Fibroblast of lung (primary cell): ENCODE measurements around the gene IPP. TPM values are rescaled to one million over a fixed set of nuclear protein-coding genes. Genes with fewer than 3 reads are reported as not detected.
"Not testable (repeated sequence)": the region's sequence is repeated elsewhere in the genome, so short reads cannot be mapped to it uniquely, and the experiment has no call there.

Experiments
- DNase-seq, 2 donors: peaks; one replicate each; pipeline versions ENCODE4 v3.0.0 to v3.0.0-alpha.2; 2010; ENCODE audit warnings: low read depth in 2 of 2
- H2AFZ ChIP-seq: 2 replicates; pipeline ENCODE4 v1.5.1; 2012; ENCODE audit warnings: low read length, control low read depth, inconsistent platforms
- H3K27ac ChIP-seq: 2 replicates; pipeline ENCODE4 v1.5.1; 2011; ENCODE audit warnings: low read length, control low read depth; ENCODE audit not compliant: insufficient read depth
- H3K27me3 ChIP-seq: 2 replicates; pipeline ENCODE4 v1.5.1; 2011; ENCODE audit warnings: mild to moderate bottlenecking, low read length; ENCODE audit not compliant: control insufficient read depth, insufficient read depth
- H3K36me3 ChIP-seq: 2 replicates; pipeline ENCODE4 v1.5.1; 2011; ENCODE audit warnings: low read length; ENCODE audit not compliant: control insufficient read depth, insufficient read depth
- H3K4me1 ChIP-seq: 2 replicates; pipeline ENCODE4 v1.5.1; 2011; ENCODE audit warnings: low read length; ENCODE audit not compliant: control insufficient read depth, insufficient read depth; ENCODE audit errors: extremely low read depth
- H3K4me2 ChIP-seq: 2 replicates; pipeline ENCODE4 v1.5.1; 2011; ENCODE audit warnings: low read length, control low read depth; ENCODE audit not compliant: insufficient read depth; ENCODE audit errors: extremely low read depth
- H3K4me3 ChIP-seq, 4 experiments: fragments of 200-600 bp in 1 of 4; sonication (generic) in 1 of 4; replicated peaks in 1 of 4; 2 replicates each; pipeline ENCODE4 v1.5.1; 2011 to 2016; ENCODE audit warnings: low read length in 4 of 4, low read depth in 3 of 4, mild to moderate bottlenecking in 3 of 4, control low read depth in 2 of 4, inconsistent platforms in 1 of 4, mixed read lengths in 1 of 4; ENCODE audit not compliant: insufficient read depth in 1 of 4; ENCODE audit errors: control extremely low read depth in 1 of 4
- H3K79me2 ChIP-seq: 2 replicates; pipeline ENCODE4 v1.5.1; 2012; ENCODE audit warnings: mild to moderate bottlenecking, low read length, inconsistent platforms; ENCODE audit not compliant: control insufficient read depth, insufficient read depth
- H3K9ac ChIP-seq: 2 replicates; pipeline ENCODE4 v1.5.1; 2011; ENCODE audit warnings: mild to moderate bottlenecking, low read length, control low read depth; ENCODE audit not compliant: insufficient read depth
- H3K9me3 ChIP-seq: 2 replicates; pipeline ENCODE4 v1.5.1; 2012; ENCODE audit warnings: low read depth, low read length; ENCODE audit not compliant: control insufficient read depth, insufficient read depth
- H4K20me1 ChIP-seq: 2 replicates; pipeline ENCODE4 v1.5.1; 2011; ENCODE audit warnings: low read length; ENCODE audit not compliant: control insufficient read depth, insufficient read depth; ENCODE audit errors: extremely low read depth
- EZH2 ChIP-seq: IDR thresholded peaks from 2 replicates; pipeline ENCODE4 v1.5.1; 2012; ENCODE audit warnings: low read length, control low read depth, mild to moderate bottlenecking; ENCODE audit errors: missing control alignments
- polyA plus RNA-seq, 2 donors: library from polyadenylated mRNA; depleted of rRNA in 1 of 2; stranded (reverse) in 1 of 2; unstranded in 1 of 2; fragments of >200 nt; gene quantifications; 2 replicates each; pipeline ENCODE4 v1.2.1, GENCODE V29; 2011 to 2012; ENCODE audit warnings: missing spikeins in 1 of 2
- total RNA-seq: library from RNA; depleted of rRNA; stranded (reverse); fragments of >200 nt; gene quantifications from 2 replicates; pipeline ENCODE4 v1.2.1, GENCODE V29; 2014
- TF ChIP-seq, protein P1 (sequence below), 2 donors: IDR thresholded peaks in 1 of 2; conservative IDR thresholded peaks in 1 of 2; 1 replicate in 1 of 2; 2 replicates in 1 of 2; pipeline ENCODE4 v1.5.1; 2011 to 2012; ENCODE audit warnings: low read length in 2 of 2, control low read depth in 1 of 2, inconsistent platforms in 1 of 2, low read depth in 1 of 2, mild to moderate bottlenecking in 1 of 2

Gene IPP
- total and polyA plus RNA-seq, 2 donors (not counting 1 experiment from before 2014, with no cell fraction given), result 11.0 to 15.2 TPM

DNA sequence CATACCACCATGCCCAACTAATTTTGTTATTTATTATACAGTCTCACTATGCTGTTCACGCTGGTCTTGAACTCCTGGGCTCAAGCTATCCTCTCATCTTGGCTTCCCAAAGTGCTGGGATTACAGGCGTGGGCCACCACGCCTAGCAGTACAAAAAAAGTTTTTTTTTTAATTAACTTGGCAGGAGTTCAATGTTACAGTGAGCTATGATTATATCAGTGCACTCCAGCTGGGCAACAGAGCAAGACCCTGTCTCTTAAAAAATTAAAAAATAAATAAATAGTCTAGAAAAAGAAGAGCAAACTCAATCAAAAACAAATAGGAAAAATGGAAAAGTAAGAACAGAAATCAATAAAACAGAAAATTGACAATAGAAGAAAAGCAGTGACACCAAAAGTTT, 36.7 kb downstream of the IPP start:
- Histone ChIP-seq H3K9me3 (no peaks in the 10 kb centered on the region), H4K20me1 (no peaks in the 10 kb centered on the region), H3K4me2 (no peak overlapping the region), H3K4me3 (no peak overlapping the region), H3K27me3 (no peaks in the 10 kb centered on the region), H3K27ac (no peak overlapping the region), H3K9ac (no peak overlapping the region), H3K4me1 (no peaks in the 10 kb centered on the region), H2AFZ (no peak overlapping the region), H3K36me3 (peaks cover 2% of the 10 kb centered on the region), H3K79me2 (no peaks in the 10 kb centered on the region)
- no peak for TF ChIP-seq EZH2
- TF ChIP-seq, protein P1, sequence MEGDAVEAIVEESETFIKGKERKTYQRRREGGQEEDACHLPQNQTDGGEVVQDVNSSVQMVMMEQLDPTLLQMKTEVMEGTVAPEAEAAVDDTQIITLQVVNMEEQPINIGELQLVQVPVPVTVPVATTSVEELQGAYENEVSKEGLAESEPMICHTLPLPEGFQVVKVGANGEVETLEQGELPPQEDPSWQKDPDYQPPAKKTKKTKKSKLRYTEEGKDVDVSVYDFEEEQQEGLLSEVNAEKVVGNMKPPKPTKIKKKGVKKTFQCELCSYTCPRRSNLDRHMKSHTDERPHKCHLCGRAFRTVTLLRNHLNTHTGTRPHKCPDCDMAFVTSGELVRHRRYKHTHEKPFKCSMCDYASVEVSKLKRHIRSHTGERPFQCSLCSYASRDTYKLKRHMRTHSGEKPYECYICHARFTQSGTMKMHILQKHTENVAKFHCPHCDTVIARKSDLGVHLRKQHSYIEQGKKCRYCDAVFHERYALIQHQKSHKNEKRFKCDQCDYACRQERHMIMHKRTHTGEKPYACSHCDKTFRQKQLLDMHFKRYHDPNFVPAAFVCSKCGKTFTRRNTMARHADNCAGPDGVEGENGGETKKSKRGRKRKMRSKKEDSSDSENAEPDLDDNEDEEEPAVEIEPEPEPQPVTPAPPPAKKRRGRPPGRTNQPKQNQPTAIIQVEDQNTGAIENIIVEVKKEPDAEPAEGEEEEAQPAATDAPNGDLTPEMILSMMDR (conservative IDR thresholded peaks at IDR 0.05 in 1 of 2, IDR thresholded peaks at IDR 0.05 in 1 of 2; ENCODE audit: low read depth in 1 of 2, low read length in 2 of 2), result no peak
- no peak for DNase-seq

- Histone ChIP-seq H3K4me1 (no peaks in the 10 kb centered on the region), H2AFZ (no peak overlapping the region), H3K4me2 (no peak overlapping the region), H3K9ac (no peak overlapping the region), H3K9me3 (no peaks in the 10 kb centered on the region), H3K79me2 (no peaks in the 10 kb centered on the region), H3K4me3 (no peak overlapping the region), H3K27ac (no peak overlapping the region), H3K27me3 (no peaks in the 10 kb centered on the region), H3K36me3 (no peaks in the 10 kb centered on the region), H4K20me1 (no peaks in the 10 kb centered on the region)
- TF ChIP-seq, protein P1 (conservative IDR thresholded peaks at IDR 0.05 in 1 of 2, IDR thresholded peaks at IDR 0.05 in 1 of 2; ENCODE audit: low read depth in 1 of 2, low read length in 2 of 2), result no peak
- no peak for TF ChIP-seq EZH2
- DNase-seq, result no peak
Observed at GRCh38 chr1:45704637-45705036, 45.8 kb downstream of the IPP start.

DNA sequence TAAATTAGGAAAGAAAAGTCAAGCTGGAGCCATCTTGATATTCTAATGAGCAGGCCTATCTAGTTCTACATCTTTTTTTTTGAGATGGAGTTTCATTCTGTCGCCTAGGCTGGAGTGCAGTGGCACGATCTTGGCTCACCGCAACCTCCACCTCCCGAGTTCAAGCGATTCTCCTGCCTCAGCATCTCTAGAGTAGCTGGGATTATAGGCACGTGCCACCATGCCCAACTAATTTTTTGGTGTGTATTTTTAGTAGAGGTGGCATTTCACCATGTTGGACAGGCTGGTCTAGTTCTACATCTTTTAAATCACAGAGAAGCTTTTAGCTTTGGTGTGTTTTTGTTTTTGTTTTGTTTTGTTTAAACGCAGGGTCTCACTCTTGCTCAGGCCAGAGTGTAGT, 55.6 kb downstream of the IPP start:
- no peak overlapping the region for H3K4me3 ChIP-seq
- no peaks in the 10 kb centered on the region for H4K20me1 ChIP-seq
- no peak overlapping the region for H2AFZ ChIP-seq
- peaks cover 12% of the 10 kb centered on the region for H3K79me2 ChIP-seq
- H3K36me3 ChIP-seq, result peaks cover 2% of the 10 kb centered on the region
- H3K27me3 ChIP-seq, result no peaks in the 10 kb centered on the region
- H3K27ac ChIP-seq, result no peak overlapping the region
- H3K9me3 ChIP-seq, result no peaks in the 10 kb centered on the region
- H3K4me1 ChIP-seq, result no peaks in the 10 kb centered on the region
- no peak overlapping the region for H3K9ac ChIP-seq
- DNase-seq, result no peak
- TF ChIP-seq, protein P1 (conservative IDR thresholded peaks at IDR 0.05 in 1 of 2, IDR thresholded peaks at IDR 0.05 in 1 of 2; ENCODE audit: low read depth in 1 of 2, low read length in 2 of 2), result no peak
- no peak for TF ChIP-seq EZH2
- H3K4me2 ChIP-seq, result no peak overlapping the region

GRCh38 chr1:45693811-45694210, 56.6 kb downstream of the IPP start:
- not testable (repeated sequence) for H3K4me3 ChIP-seq, DNase-seq, H3K27ac ChIP-seq, H3K9ac ChIP-seq, H3K36me3 ChIP-seq, H4K20me1 ChIP-seq, H3K27me3 ChIP-seq, H2AFZ ChIP-seq, H3K4me2 ChIP-seq, H3K4me1 ChIP-seq, H3K9me3 ChIP-seq
- peaks cover 22% of the 10 kb centered on the region for H3K79me2 ChIP-seq
